Activated CD8-positive, alpha-beta memory T cell treated with anti-CD3 and anti-CD28 coated beads for 48 hours (primary cell): ENCODE measurements around the gene C8G.

Experiments used
- DNase-seq, 3 experiments: peaks; one replicate each; pipeline ENCODE4 v3.0.0-alpha.2; 2020; ENCODE audit warnings: low read depth in 2 of 3, low spot score in 2 of 3

C8G gene

DNA sequence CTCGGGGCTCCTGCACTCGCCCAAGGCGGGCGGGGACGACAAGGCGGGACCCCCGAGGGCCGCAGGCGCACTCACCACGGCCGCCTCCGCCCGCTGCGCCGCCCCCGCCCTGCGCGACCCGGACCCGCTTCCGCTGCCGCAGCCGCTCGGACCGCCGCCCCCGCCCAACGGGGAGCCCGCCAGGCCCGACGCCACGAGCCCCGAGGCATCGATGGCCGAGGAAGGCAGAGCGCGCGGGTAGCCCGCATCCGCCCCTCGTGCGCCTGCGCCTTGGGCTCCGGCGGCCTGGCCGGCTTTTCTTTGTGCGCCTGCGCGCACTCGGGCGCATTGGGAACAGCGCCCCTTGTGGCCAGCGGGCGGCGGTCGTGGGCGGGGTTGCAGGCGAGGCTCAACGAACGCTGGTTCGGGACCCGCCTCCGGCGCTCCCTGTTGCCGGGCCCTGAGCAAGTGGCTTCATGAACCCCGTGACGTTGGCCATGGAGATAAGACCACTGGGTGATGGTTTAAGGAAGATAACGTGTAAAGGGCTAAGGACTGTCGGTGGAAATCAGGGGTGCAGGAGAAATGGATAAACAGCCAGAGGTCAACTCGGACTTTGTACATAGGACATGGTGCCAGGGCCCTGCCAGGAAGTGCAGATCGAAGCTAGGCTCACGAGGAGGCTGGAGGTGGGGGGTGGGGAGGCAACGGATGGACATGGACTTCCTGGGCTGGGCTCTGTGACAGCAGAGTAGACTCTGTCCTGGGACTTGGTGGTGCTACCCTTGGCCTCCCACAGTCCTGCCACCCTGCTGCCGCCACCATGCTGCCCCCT lies at the start of gene C8G, which contains the start of gene FBXW5:
TSS of gene C8G (plus strand) at position 725 of the 814 bp plus-strand sequence. CDS start at position 803, 78 bp downstream.
TSS of gene FBXW5 (minus strand) at position 220 of the 814 bp plus-strand sequence. CDS start 655 bp downstream, outside the sequence.
- DNase-seq = peak; percentile 93 to 95 (median 94)

DNA sequence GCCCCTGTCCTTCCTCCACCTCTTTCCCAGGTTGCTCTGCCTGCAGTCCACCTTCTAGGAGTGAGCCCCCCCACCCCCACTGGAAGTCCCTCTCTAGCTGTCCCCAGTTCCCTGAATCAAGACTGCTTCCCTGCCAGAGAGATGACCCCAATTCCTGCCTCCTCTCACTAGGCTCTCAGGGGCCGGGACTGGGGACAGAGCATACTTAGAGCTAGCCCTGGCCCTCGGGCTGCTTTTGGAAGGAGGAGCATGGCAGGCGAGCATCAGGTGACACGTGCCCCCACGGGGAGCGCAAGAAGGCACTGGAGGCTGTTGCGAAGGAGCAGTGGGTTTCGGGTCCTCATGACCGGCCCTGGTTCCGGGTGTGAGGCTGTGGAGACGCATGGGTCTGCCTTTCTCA lies 49.0 kb upstream of the C8G start:
- DNase-seq = no peak

DNA sequence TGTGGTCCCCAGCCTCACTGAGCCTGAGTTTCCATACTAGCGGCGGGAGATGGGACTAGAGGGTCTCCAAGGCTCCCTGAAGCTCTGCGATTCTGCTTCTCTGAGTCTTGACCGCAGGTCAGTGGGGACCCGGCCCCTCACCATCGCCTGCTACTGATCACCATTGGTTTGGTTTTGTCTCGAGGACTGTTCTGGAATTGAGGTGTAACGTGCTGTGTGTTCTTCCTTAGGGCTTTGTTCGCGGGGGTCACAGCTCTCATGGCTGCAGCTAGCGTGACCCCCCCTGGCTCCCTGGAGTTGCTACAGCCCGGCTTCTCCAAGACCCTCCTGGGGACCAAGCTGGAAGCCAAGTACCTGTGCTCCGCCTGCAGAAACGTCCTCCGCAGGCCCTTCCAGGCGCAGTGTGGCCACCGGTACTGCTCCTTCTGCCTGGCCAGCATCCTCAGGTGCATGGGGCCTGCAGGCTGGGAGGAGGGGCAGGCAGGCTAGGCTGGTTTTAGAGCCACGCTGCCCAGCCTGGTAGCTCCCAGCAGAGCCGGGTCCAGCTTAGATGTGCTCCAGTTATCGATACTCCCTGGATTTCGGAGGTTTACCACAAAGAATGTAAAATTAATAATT lies 46.5 kb upstream of the C8G start:
- no peak for DNase-seq

DNA sequence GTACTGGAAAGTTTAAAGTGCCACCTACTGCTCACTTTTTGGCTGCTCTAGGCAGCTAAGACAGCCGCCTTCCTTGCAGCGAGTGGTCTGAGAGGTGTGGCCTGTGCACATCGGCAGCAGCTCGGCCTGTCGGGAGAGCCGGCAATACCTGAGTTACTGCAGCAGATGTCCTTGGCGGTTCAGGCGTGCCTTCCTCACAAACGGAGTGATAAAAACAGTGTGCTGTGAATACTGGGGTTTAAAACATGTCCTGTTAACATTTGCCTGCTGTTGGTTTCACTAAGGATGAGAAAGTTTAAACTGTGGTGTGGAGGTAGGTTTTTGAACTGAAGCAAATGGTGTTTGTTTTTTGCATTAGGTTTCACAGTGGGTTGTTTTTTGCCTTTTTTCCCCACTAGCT lies 45.8 kb upstream of the C8G start:
- no peak for DNase-seq

DNA sequence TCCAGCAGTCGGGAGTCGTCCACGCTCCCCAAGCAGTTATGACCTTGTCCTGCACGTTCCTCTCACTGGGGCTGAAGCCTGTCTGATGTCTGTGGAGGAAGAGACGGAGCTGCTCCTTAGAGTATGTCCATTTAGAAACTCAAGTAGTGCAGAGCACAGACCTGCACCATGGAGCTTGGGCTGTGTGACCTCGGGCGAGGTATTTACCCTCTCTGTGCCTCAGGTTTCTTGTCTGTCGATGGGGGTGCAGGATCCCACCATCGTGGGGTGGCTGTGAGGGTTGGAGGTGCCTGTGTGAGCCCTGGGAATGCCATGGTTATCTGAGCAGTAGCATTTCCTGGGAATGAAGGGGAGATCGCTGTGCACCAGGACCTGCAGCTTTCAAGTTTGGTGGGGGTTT lies 44.5 kb upstream of the C8G start:
- no peak for DNase-seq

DNA sequence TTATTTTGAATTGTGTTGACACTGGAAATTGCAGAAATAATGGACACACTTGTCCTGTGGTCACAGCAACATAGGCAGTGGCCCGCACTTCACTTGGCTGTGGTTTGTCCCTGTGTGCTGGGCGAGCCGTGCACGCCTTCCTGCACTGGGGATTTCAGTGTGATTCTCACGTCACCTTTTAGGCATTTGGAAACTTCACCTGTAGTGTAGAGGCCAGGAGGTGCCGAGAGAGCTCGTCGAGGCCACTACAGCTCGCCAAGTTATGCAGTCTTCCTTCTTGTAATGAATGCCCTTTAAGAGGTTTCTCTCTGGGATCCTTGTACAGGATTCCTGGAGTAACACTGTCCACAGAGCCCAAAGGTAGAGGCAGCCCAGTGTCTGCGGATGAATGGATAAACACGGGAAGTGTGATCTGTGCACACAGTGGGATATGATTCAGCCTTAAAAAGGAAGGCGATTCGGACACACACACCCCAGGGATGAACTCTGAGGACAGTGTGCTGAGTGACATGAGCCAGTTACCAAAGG lies 44.0 kb upstream of the C8G start:
- no peak for DNase-seq

DNA sequence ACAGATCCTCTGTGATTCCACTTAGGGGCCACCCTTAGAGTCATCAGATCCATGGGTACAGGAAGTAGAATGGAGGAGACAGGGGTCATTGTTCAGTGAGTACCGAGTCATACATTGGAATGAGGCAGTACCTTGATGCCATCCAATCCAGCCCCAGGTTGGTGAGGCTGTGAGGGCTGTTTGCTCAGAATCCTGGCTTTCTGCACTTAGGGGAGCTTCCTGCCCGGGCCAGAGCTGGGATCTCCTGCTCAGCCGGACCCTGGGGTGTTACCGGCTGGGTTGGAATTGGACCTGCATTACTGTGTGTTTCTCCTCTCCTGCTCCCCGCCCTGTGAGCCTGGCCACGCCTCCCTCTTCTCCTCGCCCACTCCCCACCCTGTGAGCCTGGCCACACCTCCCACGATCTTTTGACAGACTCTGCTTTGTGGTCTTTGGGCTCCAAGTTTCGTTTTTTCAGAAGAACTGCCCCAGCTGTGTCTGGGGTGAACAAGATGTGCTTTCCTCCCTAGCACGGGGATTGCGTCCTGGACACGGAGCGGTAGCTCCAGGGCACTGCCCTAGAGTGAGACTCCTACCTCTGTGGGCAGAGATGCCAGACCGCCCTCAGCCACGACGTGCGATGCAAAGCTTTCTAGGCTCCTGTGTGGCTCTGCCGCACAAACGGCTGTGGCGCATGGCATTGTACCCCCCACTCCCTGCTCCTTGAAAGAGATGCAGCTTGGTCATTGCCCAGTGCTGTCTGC lies 43.4 kb upstream of the C8G start:
- peak in 2 of 3 experiments; percentile 49 to 50 for DNase-seq

DNA sequence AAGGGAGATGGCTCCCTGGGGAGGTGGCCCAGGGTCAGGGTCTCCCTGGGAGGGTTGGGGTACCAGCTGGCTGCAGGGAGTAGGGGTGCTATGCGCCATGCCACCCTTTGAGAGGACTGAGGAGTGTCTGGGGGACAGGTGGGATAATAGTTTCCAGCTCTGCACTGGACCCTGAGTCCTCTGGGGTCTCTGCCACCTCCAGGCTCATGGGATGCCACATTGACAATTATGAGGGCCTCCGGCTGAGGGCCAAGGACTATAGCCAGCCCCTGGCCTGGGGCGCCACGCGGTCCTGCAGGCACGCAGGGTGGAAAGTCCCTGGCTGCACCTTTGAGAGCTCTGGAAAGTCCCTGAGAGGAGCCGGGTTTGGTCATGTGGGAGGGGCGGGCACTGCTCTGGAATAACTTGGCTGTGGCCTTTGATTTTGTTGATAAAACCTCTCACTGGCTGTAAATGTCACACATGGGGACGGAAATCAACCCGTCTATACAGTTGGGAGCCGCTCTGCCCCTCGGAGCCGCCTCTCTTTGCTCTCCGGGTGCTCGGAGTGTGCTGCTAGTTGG lies 42.7 kb upstream of the C8G start:
- peak; percentile 60 to 78 (median 62) for DNase-seq

DNA sequence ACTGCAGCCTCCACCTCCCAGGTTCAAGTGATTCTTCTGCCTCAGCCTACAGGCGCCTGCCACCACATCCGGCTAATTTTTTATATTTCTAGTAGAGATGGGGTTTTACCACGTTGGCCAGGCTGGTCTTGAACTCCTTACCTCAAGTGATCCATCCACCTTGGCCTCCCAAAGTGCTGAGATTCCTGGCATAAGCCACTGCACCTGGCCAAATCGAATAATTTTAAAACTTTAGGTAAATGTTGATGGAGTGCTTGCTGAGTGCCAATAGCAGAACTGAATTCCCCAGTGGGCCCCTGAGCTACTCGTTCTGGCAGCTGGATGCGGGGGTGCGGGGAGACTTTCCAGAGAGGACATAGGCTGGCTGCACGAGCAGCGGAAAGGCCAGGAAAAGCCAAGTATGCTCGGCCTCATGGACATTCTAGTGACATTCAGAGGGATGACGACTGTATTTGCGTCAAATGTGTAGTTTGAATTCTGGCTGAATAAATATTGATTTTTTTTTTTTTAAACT lies 41.9 kb upstream of the C8G start:
- no peak for DNase-seq

DNA sequence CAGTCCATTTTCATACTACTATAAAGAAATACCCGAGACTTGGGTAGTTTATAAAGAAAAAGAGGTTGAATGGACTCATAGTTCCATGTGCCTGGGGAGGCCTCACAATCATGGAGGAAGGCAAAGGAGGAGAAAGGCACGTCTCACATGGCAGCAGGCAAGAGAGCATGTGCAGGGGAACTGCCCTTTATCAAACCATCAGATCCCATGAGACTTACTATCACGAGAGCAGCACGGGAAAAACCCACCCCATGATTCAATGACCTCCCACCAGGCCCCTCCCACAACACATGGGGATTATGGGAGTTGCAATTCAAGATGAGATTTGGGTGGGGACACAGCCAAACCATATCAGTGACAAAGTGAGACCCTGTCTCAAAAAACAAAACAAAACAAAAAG lies 38.8 kb upstream of the C8G start:
- no peak for DNase-seq

DNA sequence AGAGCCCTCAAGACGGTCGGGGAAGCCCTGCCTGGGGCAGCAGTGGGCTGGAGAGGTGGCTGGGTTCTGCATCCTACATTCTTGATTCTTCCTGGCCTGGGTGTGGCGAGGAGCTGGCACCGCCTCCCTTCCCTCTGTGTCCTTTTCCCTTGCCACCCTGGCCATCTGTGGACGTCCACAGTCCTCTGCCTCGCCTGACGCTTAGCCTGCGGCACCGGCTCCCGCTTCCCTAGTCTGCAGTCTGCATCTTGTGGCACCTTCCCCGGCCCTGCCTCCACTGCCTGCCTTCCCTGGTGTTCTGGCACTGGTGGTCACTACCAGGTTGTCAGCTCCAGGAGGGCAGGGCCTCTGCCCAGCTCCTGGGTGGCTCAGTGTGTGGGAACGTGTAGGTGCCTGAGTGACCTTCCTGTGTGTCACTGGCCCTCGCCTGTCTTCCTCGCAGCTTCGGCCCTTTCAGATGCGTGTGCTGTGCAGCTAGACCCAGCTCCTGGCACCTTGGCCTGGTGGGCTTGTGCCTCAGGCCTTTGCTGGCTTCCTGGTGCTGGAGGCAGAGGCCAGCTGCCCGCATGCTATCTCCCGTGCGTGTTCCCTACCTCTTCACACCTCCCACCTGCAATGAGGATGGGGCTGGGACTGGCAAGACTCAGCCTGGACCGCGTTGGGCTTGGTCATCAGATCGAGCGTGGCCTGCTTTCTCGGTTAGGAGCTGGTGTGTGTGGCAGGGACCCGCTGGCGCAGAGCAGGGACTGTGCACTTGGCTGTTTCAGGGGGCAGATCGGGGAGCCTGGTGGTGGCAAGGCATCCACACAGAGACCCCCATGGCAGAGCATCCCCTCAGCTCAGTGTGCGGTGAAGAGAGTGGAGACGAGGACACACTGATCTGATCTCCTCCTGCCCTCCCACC lies 37.8 kb upstream of the C8G start:
- no peak for DNase-seq

DNA sequence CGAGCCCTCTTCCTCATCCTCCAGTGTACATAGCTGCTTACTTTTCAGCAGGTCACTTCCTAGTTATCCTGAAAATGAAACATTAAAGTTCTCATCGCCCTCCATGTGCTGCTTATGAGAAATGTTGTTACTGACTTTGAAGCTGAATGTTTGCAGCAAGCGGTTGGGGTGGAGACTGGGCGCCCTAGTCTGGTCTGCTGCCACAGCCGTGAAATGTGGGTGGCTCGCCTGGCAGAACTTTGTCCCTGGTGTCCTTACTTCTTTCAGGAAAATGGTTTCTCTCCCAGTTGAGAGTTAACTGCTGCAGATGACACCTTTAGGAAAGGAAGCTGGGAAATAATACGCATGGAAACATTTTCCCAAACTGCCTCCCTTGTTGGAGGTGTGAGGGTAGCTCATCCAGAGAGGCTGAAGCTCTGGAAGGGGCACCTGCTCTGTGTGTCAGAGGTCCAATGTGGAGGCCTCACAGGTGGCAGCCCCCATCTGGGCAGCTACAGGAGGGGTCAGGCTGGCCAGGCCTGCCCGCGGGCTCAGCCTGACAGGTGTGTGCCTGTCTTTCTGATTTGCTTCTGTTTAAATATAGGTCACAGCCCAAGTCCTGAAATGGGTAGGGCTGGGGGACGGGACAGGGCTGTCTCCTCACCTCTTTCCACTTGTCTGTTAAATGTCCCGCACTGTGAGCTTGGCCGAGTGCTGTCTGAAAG lies 34.7 kb upstream of the C8G start:
- DNase-seq = no peak

DNA sequence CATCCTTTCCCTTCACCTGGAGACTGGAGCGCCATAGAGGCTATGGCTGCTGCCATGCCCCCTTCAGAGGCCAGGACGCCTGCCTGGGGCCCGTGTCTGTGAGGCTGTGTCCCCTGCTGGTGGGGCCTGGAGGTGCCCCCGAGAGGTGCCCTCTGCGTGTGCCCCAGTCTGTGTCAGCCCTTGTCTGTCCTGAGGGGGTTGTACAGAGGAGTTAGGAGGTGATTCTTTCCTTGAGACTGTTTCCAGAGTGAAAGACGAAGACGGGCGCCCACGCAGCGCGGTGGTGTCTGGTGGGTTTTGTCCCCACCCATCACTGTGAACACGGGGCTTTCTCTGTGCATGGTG lies 34.2 kb upstream of the C8G start:
- DNase-seq = no peak

DNA sequence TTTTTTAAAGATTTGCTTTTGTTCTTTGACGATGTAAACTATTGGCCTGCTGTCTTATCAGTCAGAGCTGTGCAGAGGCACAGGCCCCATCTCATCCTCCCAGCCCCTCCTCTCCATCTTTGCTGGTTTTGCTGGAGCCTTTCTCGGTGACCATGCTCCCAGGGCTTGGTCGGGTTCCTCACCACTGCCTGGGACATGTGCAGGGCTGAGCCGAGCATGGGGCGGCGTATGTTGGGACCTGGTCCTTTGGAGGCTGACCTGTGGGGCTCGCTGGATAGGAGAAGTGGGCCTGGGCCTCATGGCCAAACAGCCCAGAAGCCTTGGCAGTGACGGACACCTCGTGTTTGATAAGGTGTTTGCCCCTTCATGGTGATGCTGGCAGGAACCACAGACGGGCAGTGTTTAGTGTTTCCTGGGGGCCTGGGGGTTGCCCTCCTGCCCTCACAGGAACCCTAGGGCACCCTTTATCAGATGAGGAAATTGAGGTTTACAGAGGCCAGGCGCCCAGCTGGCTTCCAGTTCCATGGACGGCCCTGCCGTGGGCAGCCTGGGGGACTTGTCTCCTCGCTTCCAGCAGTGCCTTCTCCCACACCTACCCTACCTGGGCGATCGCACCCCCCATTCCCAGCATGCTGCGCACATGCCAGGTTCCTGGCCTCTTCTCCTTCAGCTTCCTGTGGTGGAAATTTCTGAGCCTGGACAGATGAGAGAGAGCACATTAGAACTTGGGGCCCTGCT lies 31.2 kb upstream of the C8G start:
- no peak for DNase-seq

DNA sequence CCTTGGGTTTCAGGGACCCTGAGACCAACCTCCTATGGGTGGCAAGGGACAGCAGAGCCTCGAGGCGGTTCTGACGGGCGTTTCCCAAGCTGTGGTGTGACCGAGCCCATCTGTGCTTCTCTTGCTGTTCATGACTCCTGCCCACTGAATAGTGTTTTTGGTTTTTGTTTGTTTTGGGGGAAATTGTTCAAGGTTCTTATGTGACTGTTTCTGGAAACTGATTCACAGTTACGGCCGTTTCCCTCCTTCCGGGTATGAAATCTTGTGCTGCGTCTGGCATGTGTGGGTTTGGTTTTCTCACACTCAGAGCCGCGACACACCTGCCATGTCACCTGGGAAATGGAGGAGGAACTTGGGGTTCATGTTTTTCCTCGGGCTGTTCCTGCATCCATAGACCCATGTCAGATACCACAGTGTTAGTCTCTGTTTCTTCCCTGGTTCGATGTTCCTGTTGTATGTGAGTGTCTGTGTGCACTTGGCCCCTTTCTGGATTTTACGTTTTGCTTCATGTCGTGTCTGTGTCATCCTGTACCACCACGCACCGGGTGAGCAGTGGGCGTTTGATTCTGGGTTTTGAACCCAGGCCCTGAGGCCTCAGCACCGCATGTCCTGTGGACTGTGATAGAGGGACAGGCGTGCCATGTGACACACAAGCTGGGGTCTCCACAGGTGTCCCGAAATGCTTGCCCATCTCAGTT lies 29.3 kb upstream of the C8G start:
- DNase-seq = no peak

DNA sequence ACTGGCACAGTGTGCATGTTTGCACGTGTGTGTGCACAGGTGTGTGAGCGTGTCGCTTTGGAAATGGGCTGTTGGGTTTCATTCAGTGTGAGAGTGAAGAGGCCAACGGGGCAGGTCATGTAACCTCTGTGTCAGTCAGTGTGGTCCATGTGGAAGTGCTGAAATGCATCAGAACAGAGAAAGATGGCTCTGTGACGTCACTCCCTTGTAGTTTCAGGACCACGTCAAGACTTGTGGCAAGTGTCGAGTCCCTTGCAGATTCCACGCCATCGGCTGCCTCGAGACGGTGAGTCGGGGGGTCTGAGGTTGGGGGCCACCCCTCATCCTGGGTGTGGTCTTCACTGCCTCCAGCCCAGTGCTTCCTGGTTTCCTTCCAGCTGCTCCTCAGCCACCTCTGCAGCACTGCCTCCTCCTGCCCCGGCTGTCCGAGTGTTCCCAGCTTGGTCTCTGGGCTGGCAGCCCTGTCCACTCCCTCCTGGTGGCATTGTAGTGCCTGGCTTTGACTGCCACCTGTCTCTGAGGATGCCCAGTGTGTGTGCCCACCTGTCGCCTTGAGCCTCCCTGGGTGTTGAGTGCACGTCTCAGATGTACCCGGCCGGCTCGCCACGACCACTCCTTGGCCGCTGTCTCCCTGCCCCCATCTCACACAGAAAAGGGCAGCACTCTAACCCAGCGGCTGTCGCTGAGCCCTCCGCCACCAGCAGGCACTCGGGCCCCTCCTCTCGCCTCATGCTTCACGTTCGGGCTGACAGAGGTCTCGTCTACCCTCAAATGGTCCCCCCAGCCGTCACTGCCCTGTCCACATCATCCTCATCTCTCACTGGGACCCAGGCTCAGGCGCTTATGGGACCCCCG lies 28.5 kb upstream of the C8G start:
- DNase-seq = no peak

DNA sequence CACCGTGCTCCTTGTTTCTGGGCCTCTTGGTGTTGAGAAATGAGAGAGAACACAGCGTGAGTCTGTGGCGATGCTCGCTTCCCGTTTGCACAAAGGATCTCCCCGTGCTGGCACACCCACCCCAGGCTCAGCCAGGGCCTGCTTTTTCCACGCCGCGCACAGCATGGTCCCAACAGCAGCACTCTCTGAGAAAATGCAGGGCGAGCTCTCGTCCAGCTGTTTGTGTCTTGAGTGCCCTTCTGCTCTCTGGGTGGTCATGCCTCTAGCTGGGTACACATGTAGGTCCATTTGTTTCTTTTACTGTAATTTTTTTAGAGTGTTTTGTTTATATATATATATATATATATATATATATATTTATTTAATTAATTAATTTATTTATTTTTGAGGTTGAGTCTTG lies 27.1 kb upstream of the C8G start:
- DNase-seq = no peak
